ENCODE results near the gene SULT1C2. TPM values are rescaled to one million over a fixed set of nuclear protein-coding genes. Genes with fewer than 3 reads are reported as not detected.
"Not testable (repeated sequence)": the region's sequence is repeated elsewhere in the genome, so short reads cannot be mapped to it uniquely, and the experiment has no call there.

Gene SULT1C2
- total RNA-seq, 1 donor from 2014 or later: 4.2 TPM

DNA sequence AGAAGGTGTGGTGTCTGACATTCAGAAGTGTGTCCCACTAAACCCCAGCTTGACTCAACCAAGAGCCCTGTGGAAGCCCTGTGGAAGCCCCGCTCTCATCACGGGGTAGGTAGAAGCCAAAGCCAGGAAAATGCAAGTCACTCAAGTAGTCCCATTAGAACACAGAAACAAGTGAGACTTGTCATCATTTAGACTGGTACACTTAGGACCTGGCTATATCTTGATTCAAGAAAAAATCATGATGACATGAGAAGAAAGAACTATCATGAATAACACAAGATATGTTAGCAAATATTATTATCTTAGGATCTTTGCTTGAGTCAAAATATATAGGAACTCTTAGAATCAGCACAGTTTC lies 60.9 kb downstream of the SULT1C2 start:
- no peak for DNase-seq (ENCODE audit: extremely low spot score, unreplicated experiment)
- Mint-ChIP-seq H3K27ac (no peak overlapping the region), H3K4me1 (ENCODE audit: unreplicated experiment) (no peaks in the 10 kb centered on the region), H3K36me3 (no peaks in the 10 kb centered on the region), H3K4me3 (no peak overlapping the region), H3K9me3 (no peaks in the 10 kb centered on the region), H3K27me3 (peaks cover 5% of the 10 kb centered on the region)
- TF ChIP-seq, protein P1, sequence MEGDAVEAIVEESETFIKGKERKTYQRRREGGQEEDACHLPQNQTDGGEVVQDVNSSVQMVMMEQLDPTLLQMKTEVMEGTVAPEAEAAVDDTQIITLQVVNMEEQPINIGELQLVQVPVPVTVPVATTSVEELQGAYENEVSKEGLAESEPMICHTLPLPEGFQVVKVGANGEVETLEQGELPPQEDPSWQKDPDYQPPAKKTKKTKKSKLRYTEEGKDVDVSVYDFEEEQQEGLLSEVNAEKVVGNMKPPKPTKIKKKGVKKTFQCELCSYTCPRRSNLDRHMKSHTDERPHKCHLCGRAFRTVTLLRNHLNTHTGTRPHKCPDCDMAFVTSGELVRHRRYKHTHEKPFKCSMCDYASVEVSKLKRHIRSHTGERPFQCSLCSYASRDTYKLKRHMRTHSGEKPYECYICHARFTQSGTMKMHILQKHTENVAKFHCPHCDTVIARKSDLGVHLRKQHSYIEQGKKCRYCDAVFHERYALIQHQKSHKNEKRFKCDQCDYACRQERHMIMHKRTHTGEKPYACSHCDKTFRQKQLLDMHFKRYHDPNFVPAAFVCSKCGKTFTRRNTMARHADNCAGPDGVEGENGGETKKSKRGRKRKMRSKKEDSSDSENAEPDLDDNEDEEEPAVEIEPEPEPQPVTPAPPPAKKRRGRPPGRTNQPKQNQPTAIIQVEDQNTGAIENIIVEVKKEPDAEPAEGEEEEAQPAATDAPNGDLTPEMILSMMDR (conservative IDR thresholded peaks at IDR 0.05): no peak

DNA sequence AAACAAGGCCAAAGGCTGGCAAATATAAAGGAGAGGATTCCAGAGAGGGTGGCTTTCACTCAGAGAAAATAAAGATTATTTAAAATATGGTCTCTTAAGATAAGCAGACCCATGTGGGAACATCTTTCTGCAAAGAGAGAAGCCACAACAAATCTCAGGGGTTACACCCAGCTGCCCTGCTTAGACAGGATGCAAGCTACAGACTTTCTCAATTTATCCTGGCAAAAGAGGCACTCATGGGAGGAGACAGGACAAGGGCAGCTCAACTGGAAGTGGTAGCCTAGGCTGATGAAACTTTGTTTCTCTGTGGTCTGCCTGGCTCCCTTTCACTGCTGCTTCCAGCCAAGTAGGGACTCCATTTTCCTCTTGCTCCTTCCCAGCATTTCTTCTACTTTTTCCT lies 63.2 kb downstream of the SULT1C2 start:
- no peak for DNase-seq (ENCODE audit: extremely low spot score, unreplicated experiment)
- Mint-ChIP-seq H3K27me3 (peaks cover 5% of the 10 kb centered on the region), H3K9me3 (no peaks in the 10 kb centered on the region), H3K36me3 (no peaks in the 10 kb centered on the region), H3K27ac (no peak overlapping the region), H3K4me3 (no peak overlapping the region), H3K4me1 (ENCODE audit: unreplicated experiment) (no peaks in the 10 kb centered on the region)
- TF ChIP-seq, protein P1 (conservative IDR thresholded peaks at IDR 0.05): no peak

DNA sequence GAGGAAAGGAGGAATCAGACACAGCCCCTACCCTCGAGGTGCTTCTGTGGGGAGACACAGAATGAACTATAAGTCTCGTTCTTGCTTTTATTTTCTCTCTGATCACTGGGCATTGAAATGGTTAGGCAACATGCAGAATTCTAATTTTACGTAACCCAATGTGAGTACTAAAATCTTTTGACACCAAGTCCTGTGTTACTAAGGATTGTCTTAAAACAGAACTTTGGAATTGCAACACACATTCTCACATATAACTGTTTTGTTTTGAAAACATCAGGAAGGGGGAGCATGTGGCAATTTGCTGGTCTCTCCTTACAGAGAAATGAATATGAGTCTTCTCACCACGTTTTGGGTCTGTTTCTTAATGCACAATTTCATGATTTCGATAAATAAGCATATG lies 65.4 kb downstream of the SULT1C2 start:
- H3K4me3 Mint-ChIP-seq: no peak overlapping the region
- no peak overlapping the region for H3K27ac Mint-ChIP-seq
- H3K9me3 Mint-ChIP-seq: no peaks in the 10 kb centered on the region
- no peaks in the 10 kb centered on the region for H3K4me1 Mint-ChIP-seq (ENCODE audit: unreplicated experiment)
- no peaks in the 10 kb centered on the region for H3K36me3 Mint-ChIP-seq
- DNase-seq (ENCODE audit: extremely low spot score, unreplicated experiment): no peak
- TF ChIP-seq, protein P1 (conservative IDR thresholded peaks at IDR 0.05): no peak
- H3K27me3 Mint-ChIP-seq: peaks cover 5% of the 10 kb centered on the region

DNA sequence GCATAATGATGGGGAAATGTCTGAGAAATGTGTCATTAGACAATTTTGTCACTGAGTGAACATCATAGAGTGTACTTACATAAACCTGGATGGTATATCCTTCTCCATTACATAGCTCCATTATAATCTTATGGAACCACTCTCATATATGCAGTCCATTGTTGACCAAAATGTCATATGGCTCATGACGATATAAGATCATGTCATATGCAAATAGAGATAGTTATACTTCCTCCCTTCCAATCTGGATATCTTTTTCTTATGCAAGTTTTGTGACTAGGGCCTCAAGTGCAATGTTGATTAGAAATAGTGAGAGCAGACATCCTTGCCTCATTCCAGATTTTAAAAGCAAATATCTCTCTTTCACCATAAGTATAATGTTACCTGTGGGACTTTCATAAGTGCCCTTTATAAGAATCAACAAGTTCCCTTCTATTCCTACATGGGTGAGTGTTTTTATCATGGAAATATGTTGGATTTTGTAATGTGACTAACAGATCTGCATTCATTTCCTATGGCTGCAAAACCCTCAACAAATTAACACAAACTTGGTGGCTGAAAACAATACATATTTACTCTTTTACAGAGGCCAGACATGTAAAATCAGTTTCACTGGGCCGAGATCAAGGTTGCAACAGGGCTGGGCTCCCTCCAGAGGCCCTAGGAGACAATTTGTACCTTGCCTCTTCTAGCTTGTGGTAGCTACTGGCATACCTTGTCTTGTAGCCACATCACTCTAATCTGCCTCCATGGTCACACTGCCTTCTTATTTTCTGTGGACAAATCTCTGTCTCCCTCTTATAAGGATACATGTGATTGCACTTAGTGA lies 67.4 kb downstream of the SULT1C2 start:
- no peak for DNase-seq (ENCODE audit: extremely low spot score, unreplicated experiment)
- H3K36me3 Mint-ChIP-seq: no peaks in the 10 kb centered on the region
- H3K4me3 Mint-ChIP-seq: no peak overlapping the region
- H3K27me3 Mint-ChIP-seq: no peaks in the 10 kb centered on the region
- H3K27ac Mint-ChIP-seq: no peak overlapping the region
- no peaks in the 10 kb centered on the region for H3K4me1 Mint-ChIP-seq (ENCODE audit: unreplicated experiment)
- H3K9me3 Mint-ChIP-seq: no peaks in the 10 kb centered on the region
- TF ChIP-seq, protein P1 (conservative IDR thresholded peaks at IDR 0.05): no peak

DNA sequence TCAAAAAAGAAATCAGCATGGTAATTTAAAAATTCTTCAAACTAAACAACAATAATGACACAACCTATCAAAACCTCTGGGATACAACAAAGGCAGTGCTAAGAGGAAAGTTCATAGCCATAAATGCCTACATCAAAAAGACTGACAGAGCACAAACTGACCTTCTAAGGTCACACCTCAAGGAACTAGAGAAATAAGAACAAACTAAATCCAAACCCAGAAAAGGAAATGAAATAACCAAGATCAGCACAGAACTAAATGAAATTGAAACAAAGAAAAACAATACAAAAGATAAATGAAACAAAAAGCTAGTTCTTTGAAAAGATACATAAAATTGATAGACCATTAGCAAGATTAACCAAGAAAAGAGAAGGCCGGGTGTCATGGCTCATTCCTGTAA lies 70.6 kb downstream of the SULT1C2 start:
- not testable (repeated sequence) for H3K27ac Mint-ChIP-seq; H3K27me3 Mint-ChIP-seq; H3K36me3 Mint-ChIP-seq; H3K9me3 Mint-ChIP-seq; DNase-seq (ENCODE audit: extremely low spot score, unreplicated experiment); H3K4me3 Mint-ChIP-seq; H3K4me1 Mint-ChIP-seq (ENCODE audit: unreplicated experiment)

Other genes with a start within 250 kb of the SULT1C2 start
- gene SULT1C3, start 48.9 kb upstream of the SULT1C2 start, total RNA-seq (ENCODE audit: low replicate concordance): not detected in 2 replicates
- 3.5 and 27.5 TPM in 2 replicates for gene SULT1C4, start 89.1 kb downstream of the SULT1C2 start, total RNA-seq (ENCODE audit: low replicate concordance)
- gene GCC2, start 160.3 kb downstream of the SULT1C2 start, total RNA-seq (ENCODE audit: low replicate concordance): 40.5 and 48.1 TPM in 2 replicates
- gene LIMS1, start 245.6 kb downstream of the SULT1C2 start, total RNA-seq (ENCODE audit: low replicate concordance): 40.9 and 43.5 TPM in 2 replicates